Mesothelial cell of epicardium (in vitro differentiated cells): ENCODE measurements around the gene SLC38A2. TPM values are rescaled to one million over a fixed set of nuclear protein-coding genes. Genes with fewer than 3 reads are reported as not detected.

ENCODE experiments used
- DNase-seq, 2 experiments: peaks; one replicate each; pipeline ENCODE4 v3.0.0; 2021; ENCODE audit warnings: low spot score in 2 of 2; ENCODE audit not compliant: unreplicated experiment in 2 of 2
- H3K27ac Mint-ChIP-seq: 2 replicates; pipeline ENCODE4 v1.8.0; 2021; ENCODE audit warnings: mixed read lengths
- H3K27me3 Mint-ChIP-seq: 2 replicates; pipeline ENCODE4 v1.8.0; 2021; ENCODE audit warnings: low read depth, mixed read lengths
- H3K36me3 Mint-ChIP-seq: 2 replicates; pipeline ENCODE4 v1.8.0; 2021; ENCODE audit warnings: mixed read lengths
- H3K4me1 Mint-ChIP-seq: 2 replicates; pipeline ENCODE4 v1.8.0; 2021; ENCODE audit warnings: mixed read lengths
- H3K4me3 Mint-ChIP-seq: 2 replicates; pipeline ENCODE4 v1.8.0; 2021; ENCODE audit warnings: mild to moderate bottlenecking, moderate library complexity, mixed read lengths
- H3K9me3 Mint-ChIP-seq: 2 replicates; pipeline ENCODE4 v1.8.0; 2021; ENCODE audit warnings: mixed read lengths
- total RNA-seq: library from RNA; stranded (reverse); gene quantifications from 3 replicates; pipeline ENCODE4 v1.2.1, GENCODE V29; 2021
- TF ChIP-seq, protein P1 (sequence below): fragments of 200-600 bp; sonication (generic); IDR thresholded peaks from one replicate; pipeline ENCODE4 v1.5.0; 2021; ENCODE audit warnings: antibody characterized with exemption; ENCODE audit not compliant: unreplicated experiment

SLC38A2 gene
- total RNA-seq, 1 donor from 2014 or later: 256 TPM

DNA sequence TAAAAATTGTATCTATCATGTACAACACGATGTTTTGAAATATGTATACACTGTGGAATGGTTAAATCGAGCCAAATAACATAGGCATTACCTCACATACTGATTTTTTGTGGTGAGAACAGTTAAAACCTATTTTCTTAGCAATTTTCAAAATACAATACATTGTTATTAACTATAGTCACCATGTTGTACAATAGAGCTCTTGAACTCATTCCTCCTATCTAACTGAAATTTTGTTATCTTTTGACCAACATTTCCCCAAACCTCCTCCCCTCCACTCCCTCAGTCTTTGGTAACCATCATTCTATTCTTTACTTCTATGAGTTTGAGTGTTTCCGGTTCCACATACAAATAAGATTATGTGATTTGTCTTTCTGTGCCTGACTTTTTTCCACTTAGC is 6.8 kb upstream of the SLC38A2 start:
- H3K4me1 Mint-ChIP-seq: peaks cover 19% of the 10 kb centered on the region
- no peaks in the 10 kb centered on the region for H3K36me3 Mint-ChIP-seq
- peaks cover 5% of the 10 kb centered on the region for H3K27me3 Mint-ChIP-seq
- no peak for DNase-seq
- TF ChIP-seq, protein P1, sequence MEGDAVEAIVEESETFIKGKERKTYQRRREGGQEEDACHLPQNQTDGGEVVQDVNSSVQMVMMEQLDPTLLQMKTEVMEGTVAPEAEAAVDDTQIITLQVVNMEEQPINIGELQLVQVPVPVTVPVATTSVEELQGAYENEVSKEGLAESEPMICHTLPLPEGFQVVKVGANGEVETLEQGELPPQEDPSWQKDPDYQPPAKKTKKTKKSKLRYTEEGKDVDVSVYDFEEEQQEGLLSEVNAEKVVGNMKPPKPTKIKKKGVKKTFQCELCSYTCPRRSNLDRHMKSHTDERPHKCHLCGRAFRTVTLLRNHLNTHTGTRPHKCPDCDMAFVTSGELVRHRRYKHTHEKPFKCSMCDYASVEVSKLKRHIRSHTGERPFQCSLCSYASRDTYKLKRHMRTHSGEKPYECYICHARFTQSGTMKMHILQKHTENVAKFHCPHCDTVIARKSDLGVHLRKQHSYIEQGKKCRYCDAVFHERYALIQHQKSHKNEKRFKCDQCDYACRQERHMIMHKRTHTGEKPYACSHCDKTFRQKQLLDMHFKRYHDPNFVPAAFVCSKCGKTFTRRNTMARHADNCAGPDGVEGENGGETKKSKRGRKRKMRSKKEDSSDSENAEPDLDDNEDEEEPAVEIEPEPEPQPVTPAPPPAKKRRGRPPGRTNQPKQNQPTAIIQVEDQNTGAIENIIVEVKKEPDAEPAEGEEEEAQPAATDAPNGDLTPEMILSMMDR: no peak
- no peak overlapping the region for H3K4me3 Mint-ChIP-seq
- no peak overlapping the region for H3K27ac Mint-ChIP-seq
- H3K9me3 Mint-ChIP-seq: peaks cover 4% of the 10 kb centered on the region

DNA sequence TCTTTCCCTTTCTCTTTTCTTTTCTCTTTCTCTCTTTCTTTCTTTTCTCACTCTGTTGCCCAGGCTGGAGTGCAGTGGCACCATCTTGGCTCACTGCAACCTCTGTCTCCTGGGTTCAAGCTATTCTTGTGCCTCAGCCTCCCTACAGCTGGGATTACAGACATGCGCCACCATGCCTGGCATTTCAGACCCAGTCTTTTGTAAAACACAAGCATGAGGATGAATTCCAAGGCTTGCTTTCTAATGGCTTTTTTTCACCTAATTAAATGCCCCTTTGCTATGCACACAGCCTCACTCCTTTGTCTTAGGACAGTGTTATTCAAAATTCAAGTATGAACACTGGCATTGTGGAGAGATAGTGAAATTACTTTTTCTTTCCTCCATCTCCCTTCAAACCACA is 6.0 kb upstream of the SLC38A2 start:
- Mint-ChIP-seq H3K9me3 (peaks cover 4% of the 10 kb centered on the region), H3K27me3 (peaks cover 5% of the 10 kb centered on the region), H3K27ac (no peak overlapping the region), H3K36me3 (no peaks in the 10 kb centered on the region), H3K4me3 (no peak overlapping the region), H3K4me1 (peaks cover 25% of the 10 kb centered on the region)
- TF ChIP-seq, protein P1: no peak
- DNase-seq: no peak

DNA sequence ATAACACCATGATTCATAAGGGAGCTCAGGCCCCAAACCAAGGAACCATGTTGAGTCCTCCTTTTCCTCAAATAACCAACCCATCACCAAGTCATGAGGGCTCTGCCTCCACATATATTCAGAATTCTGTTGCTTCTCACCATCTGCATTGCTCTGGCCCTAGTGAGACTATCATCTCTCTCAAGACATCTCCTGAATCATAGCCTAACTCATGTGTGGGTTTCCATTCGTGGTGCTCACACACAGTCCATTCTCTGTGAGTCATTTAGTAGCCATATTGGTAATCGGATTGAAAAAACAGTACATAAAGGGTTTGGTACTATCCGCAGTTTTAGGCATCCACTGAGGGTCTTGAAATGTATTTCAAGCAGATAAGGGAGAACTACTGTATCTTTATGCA is 5.1 kb upstream of the SLC38A2 start:
- no peak for DNase-seq
- Mint-ChIP-seq H3K36me3 (no peaks in the 10 kb centered on the region), H3K9me3 (peaks cover 4% of the 10 kb centered on the region), H3K4me3 (no peak overlapping the region), H3K27me3 (peaks cover 5% of the 10 kb centered on the region), H3K27ac (no peak overlapping the region), H3K4me1 (peaks cover 26% of the 10 kb centered on the region)
- TF ChIP-seq, protein P1: no peak

DNA sequence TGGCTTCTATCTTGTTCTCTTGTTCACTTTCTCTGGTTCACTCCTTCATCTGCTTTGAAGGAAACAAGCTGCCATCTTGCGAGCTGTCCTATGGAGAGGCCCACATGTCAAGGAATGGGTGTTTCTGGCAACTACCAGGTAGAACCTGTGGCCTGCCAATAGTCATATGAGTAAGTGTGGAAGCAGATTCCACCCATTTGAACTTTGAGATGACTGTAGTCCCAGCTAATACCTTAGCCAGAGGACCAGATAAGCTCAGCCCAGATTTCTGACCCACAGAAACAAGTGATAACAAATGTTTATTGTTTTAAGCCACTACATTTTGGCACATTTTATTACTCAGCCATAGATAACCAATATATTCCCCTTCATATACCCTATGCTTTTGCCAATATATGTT is 4.0 kb upstream of the SLC38A2 start:
- peaks cover 4% of the 10 kb centered on the region for H3K9me3 Mint-ChIP-seq
- no peak for DNase-seq
- H3K36me3 Mint-ChIP-seq: no peaks in the 10 kb centered on the region
- H3K4me1 Mint-ChIP-seq: peaks cover 17% of the 10 kb centered on the region
- TF ChIP-seq, protein P1: no peak
- no peak overlapping the region for H3K27ac Mint-ChIP-seq
- peaks cover 5% of the 10 kb centered on the region for H3K27me3 Mint-ChIP-seq
- H3K4me3 Mint-ChIP-seq: no peak overlapping the region

DNA sequence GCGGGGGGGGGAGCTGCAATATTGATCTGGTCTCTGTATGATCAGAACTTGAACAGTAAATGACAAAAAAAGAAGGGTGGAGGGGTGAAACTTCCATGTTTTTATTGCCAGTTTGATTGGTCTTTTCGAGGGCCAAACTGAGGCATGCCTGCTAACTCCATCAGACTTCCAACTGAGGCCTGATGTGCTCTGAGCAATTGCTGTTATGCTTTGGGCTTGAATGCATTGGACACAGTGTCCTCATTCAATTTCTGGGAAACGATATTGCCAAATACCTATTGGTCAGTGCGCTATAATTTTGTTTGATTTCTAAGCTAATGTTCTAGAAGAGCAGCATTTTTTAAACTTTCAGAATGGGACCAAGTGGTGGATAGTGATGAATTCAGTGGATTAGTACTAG is 2.1 kb upstream of the SLC38A2 start:
- H3K9me3 Mint-ChIP-seq: no peaks in the 10 kb centered on the region
- DNase-seq: no peak
- peaks cover 8% of the 10 kb centered on the region for H3K36me3 Mint-ChIP-seq
- peaks cover 5% of the 10 kb centered on the region for H3K27me3 Mint-ChIP-seq
- TF ChIP-seq, protein P1: no peak
- no peak overlapping the region for H3K4me3 Mint-ChIP-seq
- H3K27ac Mint-ChIP-seq: no peak overlapping the region
- peaks cover 28% of the 10 kb centered on the region for H3K4me1 Mint-ChIP-seq

DNA sequence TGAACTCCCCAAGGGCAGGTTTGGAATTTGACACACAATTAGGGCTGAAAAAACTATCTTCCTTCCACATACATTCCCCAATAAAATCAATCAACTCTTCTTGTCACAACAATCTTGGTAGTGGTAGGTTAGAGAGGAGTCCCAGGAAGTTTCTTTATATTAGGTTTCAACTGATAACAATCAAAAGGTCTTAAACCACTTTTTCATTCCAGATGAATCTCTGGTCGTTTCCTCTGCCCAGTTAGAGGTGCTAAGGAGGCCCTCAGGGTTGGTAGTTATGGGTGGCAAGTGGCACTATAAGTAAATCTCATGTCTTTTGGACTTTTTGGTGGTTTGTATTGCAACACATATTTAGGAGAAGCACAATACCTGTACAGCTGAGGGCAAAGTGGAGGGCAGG is 1.7 kb upstream of the SLC38A2 start:
- no peak for DNase-seq
- H3K9me3 Mint-ChIP-seq: no peaks in the 10 kb centered on the region
- peaks cover 32% of the 10 kb centered on the region for H3K4me1 Mint-ChIP-seq
- H3K4me3 Mint-ChIP-seq: peak overlapping the region; percentile 95
- TF ChIP-seq, protein P1: no peak
- peaks cover 5% of the 10 kb centered on the region for H3K27me3 Mint-ChIP-seq
- no peak overlapping the region for H3K27ac Mint-ChIP-seq
- H3K36me3 Mint-ChIP-seq: peaks cover 8% of the 10 kb centered on the region
